OCI-LY7 (cell line): ENCODE results near the gene KCNN3.

Experiments
- EZH2phosphoT487 ChIP-seq: fragments of 200-600 bp; sonication (generic); IDR thresholded peaks from 2 replicates; pipeline ENCODE4 v1.6.1; 2018; ENCODE audit warnings: low read depth, borderline replicate concordance, mild to moderate bottlenecking, mixed run types, antibody characterized with exemption, low read length, moderate library complexity, mixed read lengths
- TF ChIP-seq, protein P1 (sequence below): fragments of 200-600 bp; sonication (generic); conservative IDR thresholded peaks from 2 replicates; pipeline ENCODE4 v1.5.1; 2014; ENCODE audit warnings: mild to moderate bottlenecking, antibody characterized with exemption, low read length, moderate library complexity, mixed read lengths

DNA sequence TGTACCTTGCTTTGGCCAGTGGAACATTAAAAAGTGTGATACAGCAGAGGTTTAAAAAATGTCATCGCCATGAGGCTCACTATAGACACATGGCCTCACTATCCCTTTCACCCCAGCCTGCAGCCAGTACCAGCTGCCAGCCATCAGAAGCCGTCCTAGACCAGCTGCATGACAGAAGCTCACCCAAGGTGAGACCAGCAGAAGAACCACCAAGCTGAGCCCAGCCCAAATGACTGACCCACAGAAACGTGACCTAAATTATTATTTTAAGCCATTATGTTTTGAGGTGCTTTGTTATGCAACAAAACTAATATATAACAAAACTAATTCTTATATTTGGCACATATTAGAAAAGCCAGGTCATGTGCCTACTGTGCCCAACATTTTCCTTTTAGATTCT lies 91.1 kb downstream of the KCNN3 start:
- TF ChIP-seq, protein P1, sequence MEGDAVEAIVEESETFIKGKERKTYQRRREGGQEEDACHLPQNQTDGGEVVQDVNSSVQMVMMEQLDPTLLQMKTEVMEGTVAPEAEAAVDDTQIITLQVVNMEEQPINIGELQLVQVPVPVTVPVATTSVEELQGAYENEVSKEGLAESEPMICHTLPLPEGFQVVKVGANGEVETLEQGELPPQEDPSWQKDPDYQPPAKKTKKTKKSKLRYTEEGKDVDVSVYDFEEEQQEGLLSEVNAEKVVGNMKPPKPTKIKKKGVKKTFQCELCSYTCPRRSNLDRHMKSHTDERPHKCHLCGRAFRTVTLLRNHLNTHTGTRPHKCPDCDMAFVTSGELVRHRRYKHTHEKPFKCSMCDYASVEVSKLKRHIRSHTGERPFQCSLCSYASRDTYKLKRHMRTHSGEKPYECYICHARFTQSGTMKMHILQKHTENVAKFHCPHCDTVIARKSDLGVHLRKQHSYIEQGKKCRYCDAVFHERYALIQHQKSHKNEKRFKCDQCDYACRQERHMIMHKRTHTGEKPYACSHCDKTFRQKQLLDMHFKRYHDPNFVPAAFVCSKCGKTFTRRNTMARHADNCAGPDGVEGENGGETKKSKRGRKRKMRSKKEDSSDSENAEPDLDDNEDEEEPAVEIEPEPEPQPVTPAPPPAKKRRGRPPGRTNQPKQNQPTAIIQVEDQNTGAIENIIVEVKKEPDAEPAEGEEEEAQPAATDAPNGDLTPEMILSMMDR, result no peak
- no peak for TF ChIP-seq EZH2phosphoT487
